HG03097 (cell line): ENCODE data around the gene CYP19A1.
"Not testable (repeated sequence)": the region's sequence is repeated elsewhere in the genome, so short reads cannot be mapped to it uniquely, and the experiment has no call there.

ENCODE experiments used
- ATAC-seq: cut with Tn5 transposase; IDR thresholded peaks from one replicate; pipeline ENCODE4 v1.9.1; 2021; ENCODE audit not compliant: unreplicated experiment, low FRiP score

Gene CYP19A1

DNA sequence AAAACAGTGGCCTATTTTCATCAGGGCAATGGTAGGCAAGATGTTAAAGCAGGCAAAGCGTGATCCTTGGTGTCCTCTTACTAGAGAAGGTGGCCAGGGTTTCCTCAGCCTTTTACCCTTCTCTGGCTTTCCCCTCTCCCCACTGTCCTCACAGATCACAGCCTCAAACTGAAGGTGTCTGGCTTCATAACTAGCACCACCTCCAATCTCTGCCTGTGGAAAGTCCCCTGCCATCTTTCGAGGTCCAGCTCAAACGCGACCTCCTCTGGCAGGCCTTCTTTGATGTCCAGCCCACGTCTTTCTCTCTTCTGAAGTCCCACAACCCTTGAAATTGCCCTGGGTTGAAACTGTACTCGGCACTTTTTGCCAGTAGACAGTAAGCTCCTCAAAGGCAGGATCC, 35.9 kb downstream of the CYP19A1 start:
- no peak for ATAC-seq

DNA sequence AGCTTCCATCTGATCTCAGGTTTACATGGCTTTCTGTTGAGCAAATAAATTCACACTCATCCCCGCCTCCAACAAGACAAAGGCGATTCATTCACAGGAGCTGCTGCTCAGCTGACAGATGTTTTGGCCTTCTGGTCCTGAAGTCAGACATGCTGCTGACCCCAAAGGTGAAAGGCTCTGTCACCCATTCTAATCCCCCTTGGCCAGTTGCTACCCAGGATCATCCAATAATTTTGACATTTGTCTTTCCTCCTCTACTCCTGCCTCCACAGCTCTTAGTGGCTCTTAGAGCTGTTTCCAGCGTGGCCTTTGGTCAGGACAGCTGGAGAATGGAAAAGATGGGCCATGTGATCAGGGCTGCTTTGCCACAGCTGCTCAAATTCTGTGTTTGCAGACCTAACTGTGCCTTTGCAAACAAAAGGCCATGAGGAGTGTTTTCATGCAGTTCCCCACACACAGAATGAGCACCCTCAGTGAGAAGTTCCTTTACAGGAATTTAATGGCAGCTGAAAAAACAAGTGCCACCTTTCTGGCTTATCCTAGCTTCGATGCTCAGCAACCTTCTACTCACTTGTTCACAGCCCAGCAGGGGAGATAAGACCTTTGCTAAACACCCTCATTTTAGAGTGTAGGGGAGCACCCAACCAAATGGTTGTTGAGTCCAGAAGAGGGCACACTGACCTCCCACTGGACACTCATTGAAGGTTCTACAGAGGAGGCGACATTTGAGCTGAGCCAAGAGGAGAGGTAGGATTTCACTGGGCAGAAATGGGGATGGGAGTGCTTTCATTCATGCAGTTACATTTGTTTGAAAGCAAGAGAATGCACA, 39.0 kb downstream of the CYP19A1 start:
- no peak for ATAC-seq

DNA sequence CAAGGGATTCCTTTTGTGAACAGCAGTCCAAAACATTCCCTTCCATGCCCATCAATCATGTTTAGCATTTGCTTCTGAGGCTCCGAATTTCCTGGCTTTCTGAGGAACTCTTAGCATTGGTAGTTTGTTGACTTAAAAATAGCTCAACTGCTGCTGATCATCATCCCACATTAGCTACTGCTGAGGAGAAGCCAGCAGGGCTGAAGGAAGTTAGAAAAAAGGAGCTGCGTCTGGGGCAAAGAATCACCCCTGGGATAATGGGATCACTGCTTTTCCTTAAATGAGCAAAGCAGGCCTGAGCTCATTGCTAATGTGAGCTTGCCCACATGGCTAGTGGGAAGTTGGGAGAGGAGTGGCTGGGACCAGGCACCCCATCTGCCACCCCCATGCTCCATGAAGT, 39.8 kb downstream of the CYP19A1 start:
- no peak for ATAC-seq

DNA sequence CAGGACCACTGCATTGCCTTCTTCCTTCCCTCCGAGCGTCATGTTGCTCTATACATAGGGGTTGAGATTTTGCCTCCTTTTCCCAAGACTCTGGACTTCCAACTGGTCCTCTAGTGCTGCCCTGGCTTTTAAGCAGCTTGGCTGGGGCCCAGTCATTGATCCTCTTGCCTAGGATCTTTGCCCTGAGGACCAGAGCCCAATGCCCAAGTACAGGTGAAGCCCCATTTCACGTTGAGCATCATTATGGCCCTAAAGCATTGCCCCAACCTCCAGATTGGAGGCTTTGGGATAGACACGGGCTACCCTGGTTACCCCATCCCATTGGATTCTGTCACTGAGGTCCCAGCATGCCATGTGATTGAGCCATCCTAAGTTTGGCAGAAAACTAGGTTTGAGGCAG, 47.7 kb downstream of the CYP19A1 start:
- ATAC-seq: no peak

DNA sequence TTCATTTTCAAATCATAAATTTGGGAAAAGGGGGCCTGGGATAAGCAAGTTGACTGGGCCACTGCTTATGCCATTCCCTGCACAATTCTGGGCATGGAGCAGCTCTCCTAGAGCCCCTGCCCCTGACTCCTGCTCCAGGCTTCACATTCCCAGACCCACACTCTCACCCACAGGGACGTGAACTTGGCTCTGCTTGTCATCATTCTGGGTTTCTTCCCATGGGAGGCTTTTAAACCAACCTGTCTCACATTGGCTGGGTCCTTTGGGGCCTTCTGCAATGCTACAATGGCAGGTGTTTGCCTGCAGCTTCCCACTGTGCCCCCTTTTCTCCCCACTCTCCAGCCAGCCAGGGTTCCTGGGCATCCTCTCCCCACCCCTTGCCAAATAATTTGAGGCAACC, 49.1 kb downstream of the CYP19A1 start:
- ATAC-seq: no peak

DNA sequence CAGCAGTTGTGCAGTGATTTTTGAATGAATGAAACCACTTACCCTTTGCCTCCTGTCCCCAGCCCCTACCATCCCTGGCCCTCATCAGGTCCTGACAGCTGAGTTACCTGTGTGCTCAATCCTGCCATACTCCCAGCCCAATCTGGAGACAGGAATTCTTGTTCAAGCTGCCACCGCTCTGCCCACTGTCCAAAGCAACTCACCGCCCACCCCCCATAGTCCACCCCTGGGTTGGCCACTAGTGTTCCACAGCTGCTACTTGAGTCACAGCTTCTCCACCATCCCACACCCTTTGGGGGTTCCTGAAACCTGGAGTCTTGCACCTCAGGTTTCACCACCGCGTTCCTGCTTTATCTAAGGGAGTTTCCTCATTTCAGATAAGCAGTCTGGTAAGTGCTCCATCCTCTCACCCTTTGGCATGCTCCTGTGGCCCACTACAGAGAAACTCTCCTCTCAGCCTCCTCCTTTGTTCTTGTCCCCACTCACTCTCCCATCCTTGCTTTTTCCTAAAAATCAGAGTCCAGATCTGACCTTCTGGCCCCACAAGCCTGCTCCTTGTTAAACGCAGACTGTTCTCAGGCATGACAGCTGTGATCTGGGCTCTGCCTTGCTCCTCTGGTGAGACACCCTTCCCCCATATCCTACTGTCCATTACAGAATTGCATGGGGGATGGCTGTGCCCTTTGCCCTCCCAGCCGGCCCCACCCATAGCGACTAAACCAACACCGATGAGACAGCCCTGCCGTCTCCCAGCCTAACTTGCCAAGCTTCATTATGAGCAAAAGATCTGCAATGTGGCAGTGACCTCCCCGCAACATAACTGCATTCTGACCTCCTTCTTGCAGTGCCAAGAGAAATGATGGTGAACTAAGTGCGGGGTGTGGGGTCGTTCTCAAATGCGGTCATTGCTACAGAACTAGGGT, 50.0 kb downstream of the CYP19A1 start:
- ATAC-seq: no peak

DNA sequence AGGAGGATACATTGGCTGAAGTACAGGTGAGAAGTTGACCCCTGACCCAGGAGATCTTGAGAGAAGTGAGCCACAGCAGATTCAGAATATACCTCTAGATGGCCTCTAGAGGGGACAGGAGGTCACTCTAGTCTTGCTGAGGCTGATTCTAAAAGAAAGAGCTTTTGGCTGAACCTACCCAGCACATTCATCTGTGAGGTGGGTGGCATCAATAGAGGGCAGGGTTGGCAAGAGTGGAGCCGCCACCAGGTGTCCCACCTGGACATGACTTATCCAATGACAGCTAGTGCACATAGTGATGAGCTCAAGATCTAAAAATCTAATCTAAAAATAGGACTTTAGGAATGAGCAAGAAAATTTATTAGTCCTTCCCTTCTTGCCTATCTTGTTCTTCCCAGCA, 51.6 kb downstream of the CYP19A1 start:
- ATAC-seq: no peak

DNA sequence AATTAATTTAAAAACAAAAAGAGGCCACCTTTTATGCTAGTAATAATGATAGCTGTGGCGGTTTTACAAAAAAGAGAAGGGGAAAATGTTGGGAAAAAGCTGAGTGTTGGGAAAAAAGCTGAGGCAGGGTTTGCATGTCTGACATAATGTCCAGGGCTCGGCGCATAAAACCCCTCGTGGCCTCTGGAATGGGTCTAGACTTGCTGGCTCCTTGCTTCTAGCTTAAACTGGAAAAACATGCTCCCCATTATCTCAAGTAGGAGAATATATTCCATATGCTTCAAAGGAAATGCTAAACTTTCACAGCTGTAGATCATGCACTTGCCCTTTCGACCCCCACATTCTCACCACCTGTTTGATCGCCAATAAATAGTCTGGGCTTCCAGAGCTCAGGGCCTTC, 53.0 kb downstream of the CYP19A1 start:
- no peak for ATAC-seq

DNA sequence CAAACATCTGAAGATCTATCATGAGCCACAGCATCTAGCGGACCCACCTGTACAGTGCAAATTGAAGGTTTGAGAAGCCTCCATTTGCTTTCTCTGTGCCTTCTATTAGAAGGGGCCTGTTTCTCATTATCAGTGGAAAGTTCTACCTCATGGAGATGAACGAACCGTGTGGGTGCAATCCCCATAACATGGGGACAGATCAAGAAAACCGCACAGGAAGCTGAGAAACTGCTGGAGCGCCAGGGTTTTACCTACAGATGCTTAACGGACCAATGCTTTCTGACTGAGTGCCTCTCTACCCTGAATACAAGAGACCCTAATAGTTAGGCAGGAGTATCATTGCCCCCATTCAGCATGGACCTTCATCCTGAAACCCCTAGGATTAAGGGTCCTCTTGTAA, 53.5 kb downstream of the CYP19A1 start:
- ATAC-seq: no peak

DNA sequence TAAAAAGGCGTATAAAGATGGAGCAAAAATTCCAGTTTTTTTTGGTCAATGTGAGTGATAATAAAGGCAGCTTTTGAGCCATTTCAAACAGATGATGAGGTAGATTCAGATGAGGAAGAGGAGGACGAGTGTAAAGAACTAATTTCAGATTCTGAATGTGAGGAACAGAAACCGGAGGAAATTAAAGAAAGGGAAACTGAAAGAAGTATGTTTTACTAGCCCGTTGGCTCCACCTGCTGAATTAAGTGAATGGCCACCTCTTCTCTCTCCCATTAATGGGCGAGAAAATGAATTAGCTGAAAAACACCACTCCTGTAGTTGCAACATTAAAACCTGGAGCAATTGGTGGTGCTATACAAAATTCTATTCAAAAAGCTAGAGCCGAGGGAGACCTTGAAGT, 55.4 kb downstream of the CYP19A1 start:
- no peak for ATAC-seq

DNA sequence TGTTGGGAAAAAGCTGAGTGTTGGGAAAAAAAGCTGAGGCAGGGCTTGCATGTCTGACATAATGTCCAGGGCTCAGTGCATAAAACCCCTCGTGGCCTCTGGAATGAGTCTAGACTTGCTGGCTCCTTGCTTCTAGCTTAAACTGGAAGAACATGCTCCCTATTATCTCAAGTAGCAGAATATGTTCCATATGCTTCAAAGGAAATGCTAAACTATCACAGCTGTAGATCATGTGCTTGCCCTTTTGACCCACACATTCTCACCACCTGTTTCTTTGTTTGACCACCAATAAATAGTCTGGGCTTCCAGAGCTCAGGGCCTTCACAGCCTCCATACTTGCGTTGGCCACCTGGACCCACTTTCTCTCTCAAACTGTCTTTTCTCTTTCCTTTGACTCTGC, 56.2 kb downstream of the CYP19A1 start:
- not testable (repeated sequence) for ATAC-seq

DNA sequence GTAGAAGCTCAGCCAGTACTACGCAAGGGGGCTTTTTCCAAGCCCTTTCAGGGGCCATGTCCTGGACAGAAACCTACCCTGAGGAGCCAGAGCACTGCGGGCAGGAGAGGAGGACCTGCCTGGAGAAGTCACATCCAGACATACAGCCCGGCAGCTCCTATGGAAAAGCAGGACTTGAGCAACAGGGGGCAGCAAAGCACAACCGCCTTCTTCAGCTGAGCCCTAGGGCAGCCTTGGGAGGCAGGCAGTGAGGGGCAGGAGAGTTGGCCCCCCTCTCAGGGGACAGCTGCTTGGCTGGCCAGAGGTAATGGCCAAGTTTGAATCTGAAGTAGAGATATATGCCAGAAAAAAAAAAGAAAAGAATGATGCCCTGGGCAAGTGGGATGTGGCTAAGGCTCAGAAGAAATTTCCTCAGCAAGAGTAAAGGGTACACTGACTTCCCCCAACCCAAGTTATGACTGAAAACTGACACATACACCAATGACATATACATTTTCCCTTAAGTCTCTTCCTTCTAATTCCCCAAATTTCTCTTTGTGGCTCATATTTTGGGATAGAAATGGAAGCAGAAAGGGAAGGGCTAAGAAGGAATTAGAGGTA, 56.9 kb downstream of the CYP19A1 start:
- no peak for ATAC-seq

DNA sequence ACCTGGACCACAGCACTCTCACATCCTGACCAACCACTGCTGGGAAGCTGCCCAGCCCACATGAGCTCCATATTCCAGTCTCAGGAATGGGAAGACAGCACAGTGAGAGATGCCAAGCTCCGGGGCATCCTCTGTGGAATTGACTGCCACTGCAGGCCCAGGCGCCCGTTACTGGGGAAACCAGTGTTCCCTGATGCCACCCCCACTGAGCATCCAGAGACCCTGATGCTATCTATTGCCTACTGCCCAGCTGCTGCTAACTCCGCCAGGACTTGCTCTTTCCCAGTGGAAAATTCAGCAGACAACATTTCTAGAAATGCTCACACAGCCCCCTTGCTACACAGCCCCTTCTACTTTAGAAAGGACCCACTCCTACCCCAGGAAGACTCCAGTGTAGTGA, 57.6 kb downstream of the CYP19A1 start:
- ATAC-seq: no peak

DNA sequence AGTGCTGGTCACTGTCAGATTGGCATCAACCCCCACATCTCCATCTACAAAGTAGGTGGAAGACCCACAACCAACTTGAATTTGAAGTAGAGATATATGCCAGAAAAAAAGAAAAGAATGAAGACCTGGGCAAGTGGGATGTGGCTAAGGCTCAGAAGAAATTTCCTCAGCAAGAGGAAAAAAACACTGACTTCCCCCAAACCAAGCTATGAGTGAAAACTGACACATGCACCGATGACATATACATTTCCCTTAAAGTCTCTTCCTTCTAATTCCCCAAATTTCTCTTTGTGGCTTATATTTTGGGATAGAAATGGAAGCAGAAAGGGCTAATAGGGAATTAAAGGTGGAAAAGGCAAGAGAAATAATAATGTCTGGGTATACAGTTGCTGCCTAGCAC, 59.0 kb downstream of the CYP19A1 start:
- ATAC-seq: no peak

DNA sequence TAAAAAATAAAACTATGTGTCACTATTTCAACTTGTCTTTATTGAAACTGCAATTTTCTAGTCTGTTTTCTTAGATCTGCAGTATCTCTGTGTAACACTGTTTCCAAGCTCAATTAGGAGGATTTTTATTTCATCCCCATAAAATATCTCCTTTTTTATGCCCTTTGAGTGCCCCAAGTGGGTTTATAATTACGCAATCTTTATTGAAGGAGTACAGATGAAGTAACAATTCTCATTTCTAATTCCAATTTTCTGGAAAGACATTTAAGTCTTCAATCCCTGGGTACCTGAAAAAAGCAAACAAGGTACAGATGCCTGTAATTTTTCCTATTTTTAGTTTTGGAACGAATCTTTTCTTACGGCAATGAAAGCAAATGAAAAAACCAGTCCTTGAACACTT, 61.3 kb downstream of the CYP19A1 start:
- ATAC-seq: no peak

DNA sequence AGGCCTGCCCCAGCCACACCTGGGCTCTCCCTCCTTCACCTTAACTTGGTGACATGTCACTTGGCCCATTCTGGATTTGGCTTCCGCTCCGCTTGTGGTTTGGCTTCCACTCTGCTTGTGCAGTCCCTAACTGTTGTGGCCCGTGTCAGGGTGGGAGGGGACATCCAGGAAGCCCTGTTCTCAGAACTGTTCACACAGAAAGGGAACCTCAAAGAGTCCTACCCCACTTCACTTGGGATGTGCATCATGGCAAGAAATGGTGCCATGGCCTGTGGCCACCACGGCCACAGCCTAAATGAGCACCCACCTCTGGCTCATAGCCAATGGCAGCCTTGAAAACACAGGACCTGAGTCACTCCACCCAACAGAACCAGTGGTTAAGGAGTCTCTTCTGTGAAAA, 63.4 kb downstream of the CYP19A1 start:
- no peak for ATAC-seq

DNA sequence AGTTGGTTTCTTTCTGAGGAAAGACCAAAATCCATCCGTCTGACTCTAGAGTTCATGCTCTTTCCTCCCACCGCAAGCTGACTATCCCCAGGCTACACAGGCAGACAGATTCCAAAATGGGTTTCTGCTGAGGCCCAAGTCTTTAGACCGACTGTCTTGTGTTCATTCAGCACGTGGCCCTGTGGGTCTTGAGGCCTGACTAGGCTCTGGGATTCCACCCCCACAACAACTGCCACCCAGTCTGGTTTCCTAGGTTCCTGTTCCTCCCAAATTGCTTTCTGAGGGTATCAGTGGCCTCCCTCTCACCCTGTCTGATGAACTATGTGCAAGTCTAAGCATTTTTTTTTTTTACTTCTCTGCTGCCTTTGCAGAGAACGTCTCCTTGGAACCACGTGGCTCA, 67.7 kb downstream of the CYP19A1 start:
- ATAC-seq: no peak

DNA sequence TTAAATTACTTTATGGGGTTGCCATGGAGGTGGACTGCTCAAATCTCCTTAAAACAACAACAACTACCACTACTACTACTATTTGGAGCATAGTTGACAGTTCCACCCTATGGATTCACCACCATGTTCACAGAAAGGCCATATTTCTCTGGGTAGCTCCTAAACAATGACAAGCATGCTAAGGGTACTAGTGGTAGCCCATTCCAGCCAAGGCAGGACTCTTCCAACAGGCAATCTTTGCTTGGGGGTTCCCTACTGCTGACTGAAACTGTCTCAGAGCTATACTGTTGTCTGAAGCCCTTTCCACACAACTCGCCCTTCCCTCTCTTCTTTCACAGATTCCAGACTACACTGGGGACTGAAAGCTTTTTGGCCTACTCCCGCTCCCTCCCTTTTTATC, 68.9 kb downstream of the CYP19A1 start:
- ATAC-seq: no peak

DNA sequence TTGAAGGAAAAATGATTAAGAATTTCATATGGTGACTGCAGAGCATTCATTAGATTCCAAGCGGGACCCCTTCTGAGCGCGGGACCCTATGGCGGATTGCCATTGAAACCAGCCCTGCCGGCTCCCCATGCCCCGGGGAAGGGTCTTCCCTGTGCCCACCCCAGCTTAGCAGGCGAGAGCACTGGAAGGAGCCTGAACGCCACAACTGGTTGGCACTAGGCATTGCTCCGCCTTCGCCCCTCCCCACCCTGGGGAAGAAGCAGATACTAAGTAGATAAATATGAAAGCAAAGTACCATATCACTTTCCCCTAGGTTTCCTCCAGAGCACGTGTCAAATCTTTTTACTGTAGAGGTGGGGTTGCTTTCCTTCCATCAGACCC, 70.7 kb downstream of the CYP19A1 start:
- ATAC-seq: no peak

DNA sequence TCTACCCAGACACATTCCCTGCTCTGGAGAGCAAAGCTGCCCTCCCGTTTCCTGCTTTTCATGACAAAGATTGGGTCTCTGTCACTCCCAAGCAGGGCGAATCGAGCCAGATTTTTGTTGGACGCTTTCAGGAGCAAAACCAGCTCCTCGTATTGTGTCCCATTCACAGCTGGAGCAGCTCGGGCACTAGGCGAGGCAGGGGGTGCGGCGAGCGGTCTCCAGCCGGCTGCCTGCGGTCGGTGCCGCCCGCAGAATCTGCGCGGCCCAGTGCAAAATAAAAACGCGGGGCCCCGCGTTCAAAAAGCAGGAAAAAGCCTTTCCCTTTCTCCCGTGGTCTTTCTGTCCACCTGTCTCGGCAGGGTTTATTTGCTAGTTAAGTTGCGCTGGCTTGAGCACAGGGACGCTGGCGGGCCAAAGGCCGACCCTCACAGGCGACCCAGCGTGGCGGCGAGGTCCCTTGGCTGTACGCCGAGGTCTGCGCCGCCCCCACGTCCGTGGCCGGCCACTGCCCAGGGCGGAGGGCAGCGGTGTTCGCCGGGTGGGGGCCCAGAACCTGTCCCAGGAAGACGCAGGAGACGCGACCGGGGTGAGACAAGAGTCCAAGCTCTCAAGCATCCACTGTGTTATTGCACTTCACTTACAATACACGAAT, 71.2 kb downstream of the CYP19A1 start:
- ATAC-seq: no peak

DNA sequence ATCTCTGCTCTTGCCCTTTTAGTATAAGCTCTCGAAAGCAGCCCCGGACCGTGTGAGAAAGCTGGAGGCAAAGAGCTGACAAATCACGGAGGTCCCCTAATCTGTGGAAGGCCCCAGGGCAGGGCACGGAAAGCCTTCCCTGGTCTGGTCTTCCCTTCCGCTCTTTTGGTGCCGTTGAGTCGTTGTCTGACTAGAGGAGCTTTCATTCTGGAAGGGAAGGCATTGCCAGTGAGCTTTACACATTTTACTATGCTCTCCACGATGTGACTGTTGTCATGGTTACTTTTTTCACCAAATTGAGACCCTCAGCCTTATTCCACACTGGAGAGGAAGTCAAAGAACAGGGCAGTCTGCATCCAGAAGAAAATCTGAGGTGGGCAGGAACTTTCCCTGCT, 71.7 kb downstream of the CYP19A1 start:
- ATAC-seq: no peak
